ENCODE measurements around the gene KCNQ1.

DNA sequence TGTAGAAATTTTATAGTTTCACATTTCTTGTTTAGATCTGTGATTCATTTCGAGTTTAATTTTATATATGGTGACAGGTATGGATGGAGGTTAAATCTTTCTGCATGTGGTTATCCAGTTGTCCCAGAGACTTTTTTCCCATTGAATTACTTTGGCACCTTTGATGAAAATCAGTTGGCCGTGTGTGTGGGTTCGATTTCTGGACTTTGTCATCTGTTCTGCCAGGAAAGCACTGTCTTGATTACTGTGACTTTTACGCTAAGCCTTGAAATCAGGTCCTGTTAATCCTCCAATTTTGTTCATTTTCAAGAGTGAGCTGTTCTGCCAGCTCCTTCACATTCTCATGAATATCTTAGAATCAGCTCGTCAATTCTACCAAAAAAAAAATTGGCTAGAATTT is 107.4 kb downstream of the KCNQ1 start:
- TF ChIP-seq, protein P1, sequence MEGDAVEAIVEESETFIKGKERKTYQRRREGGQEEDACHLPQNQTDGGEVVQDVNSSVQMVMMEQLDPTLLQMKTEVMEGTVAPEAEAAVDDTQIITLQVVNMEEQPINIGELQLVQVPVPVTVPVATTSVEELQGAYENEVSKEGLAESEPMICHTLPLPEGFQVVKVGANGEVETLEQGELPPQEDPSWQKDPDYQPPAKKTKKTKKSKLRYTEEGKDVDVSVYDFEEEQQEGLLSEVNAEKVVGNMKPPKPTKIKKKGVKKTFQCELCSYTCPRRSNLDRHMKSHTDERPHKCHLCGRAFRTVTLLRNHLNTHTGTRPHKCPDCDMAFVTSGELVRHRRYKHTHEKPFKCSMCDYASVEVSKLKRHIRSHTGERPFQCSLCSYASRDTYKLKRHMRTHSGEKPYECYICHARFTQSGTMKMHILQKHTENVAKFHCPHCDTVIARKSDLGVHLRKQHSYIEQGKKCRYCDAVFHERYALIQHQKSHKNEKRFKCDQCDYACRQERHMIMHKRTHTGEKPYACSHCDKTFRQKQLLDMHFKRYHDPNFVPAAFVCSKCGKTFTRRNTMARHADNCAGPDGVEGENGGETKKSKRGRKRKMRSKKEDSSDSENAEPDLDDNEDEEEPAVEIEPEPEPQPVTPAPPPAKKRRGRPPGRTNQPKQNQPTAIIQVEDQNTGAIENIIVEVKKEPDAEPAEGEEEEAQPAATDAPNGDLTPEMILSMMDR (conservative IDR thresholded peaks at IDR 0.05; ENCODE audit: low read length) = no peak
- TF ChIP-seq EZH2phosphoT487 (IDR thresholded peaks at IDR 0.05; ENCODE audit: borderline replicate concordance) = no peak

All from Loucy (cell line).